GM21360 (cell line): ENCODE results near the gene BICD1.
"Not testable (repeated sequence)": the region's sequence is repeated elsewhere in the genome, so short reads cannot be mapped to it uniquely, and the experiment has no call there.

Experiments
- ATAC-seq: cut with Tn5 transposase; IDR thresholded peaks from one replicate; pipeline ENCODE4 v1.9.1; 2021; ENCODE audit warnings: mild to moderate bottlenecking, moderate library complexity; ENCODE audit not compliant: unreplicated experiment

The BICD1 gene

GRCh38 chr12:32181498-32182175 is 75.0 kb downstream of the BICD1 start:
- ATAC-seq = no peak

- ATAC-seq = no peak
These were observed 77.0 kb downstream of the BICD1 start for GRCh38 chr12:32183650-32184049.

- ATAC-seq = not testable (repeated sequence)
These were observed 80.5 kb downstream of the BICD1 start for GRCh38 chr12:32187127-32187526.

GRCh38 chr12:32191445-32191844 is 84.8 kb downstream of the BICD1 start:
- no peak for ATAC-seq

- no peak for ATAC-seq
These were observed 89.9 kb downstream of the BICD1 start for GRCh38 chr12:32196250-32197198.

GRCh38 chr12:32197421-32197820 is 90.8 kb downstream of the BICD1 start:
- no peak for ATAC-seq

- ATAC-seq = no peak
These were observed 91.9 kb downstream of the BICD1 start for GRCh38 chr12:32198555-32198954.

- ATAC-seq = no peak
These were observed 94.4 kb downstream of the BICD1 start for GRCh38 chr12:32201096-32201495.

- ATAC-seq = no peak
These were observed 95.3 kb downstream of the BICD1 start for GRCh38 chr12:32201976-32202375.

GRCh38 chr12:32205731-32206130 is 99.1 kb downstream of the BICD1 start:
- ATAC-seq = no peak

- ATAC-seq = no peak
These were observed 101.7 kb downstream of the BICD1 start for GRCh38 chr12:32208355-32208754.

GRCh38 chr12:32211066-32211899 is 104.6 kb downstream of the BICD1 start:
- no peak for ATAC-seq

GRCh38 chr12:32211900-32212156 is 105.2 kb downstream of the BICD1 start:
- ATAC-seq = no peak

GRCh38 chr12:32214723-32215122 is 108.1 kb downstream of the BICD1 start:
- ATAC-seq = no peak

GRCh38 chr12:32217354-32218310 is 111.0 kb downstream of the BICD1 start:
- ATAC-seq = no peak

- ATAC-seq = no peak
These were observed 117.3 kb downstream of the BICD1 start for GRCh38 chr12:32223941-32224340.

GRCh38 chr12:32226768-32227167 is 120.1 kb downstream of the BICD1 start:
- ATAC-seq = no peak

GRCh38 chr12:32229971-32230612 is 123.4 kb downstream of the BICD1 start:
- no peak for ATAC-seq

GRCh38 chr12:32230613-32230993 is 124.0 kb downstream of the BICD1 start:
- ATAC-seq = no peak

GRCh38 chr12:32231361-32231760 is 124.7 kb downstream of the BICD1 start:
- not testable (repeated sequence) for ATAC-seq
